GM04504 (cell line): Measurements from ENCODE around the gene GRM2.

ENCODE experiments used
- DNase-seq: peaks from one replicate; pipeline ENCODE4 v3.0.0-alpha.2; 2012; ENCODE audit warnings: low read depth

The GRM2 gene

GRCh38 chr3:51705276-51706020 lies 1.4 kb upstream of the GRM2 start:
- no peak for DNase-seq

- no peak for DNase-seq
Observed at GRCh38 chr3:51706021-51706485, 815 bp upstream of the GRM2 start.

- no peak for DNase-seq
Observed at GRCh38 chr3:51708216-51708845, 1.5 kb downstream of the GRM2 start.

- DNase-seq = no peak
Observed at GRCh38 chr3:51709004-51709420, 2.1 kb downstream of the GRM2 start.

GRCh38 chr3:51709675-51710074 lies 2.8 kb downstream of the GRM2 start:
- DNase-seq = no peak

- DNase-seq = no peak
Observed at GRCh38 chr3:51710631-51711351, 3.9 kb downstream of the GRM2 start.

- no peak for DNase-seq
Observed at GRCh38 chr3:51711352-51712037, 4.6 kb downstream of the GRM2 start.

GRCh38 chr3:51712038-51712420 lies 5.2 kb downstream of the GRM2 start:
- DNase-seq = no peak

- DNase-seq = no peak
Observed at GRCh38 chr3:51712511-51712931, 5.7 kb downstream of the GRM2 start.

- DNase-seq = no peak
Observed at GRCh38 chr3:51712963-51713362, 6.1 kb downstream of the GRM2 start.

- no peak for DNase-seq
Observed at GRCh38 chr3:51715231-51715976, 8.5 kb downstream of the GRM2 start.

- DNase-seq = no peak
Observed at GRCh38 chr3:51715977-51716294, 9.1 kb downstream of the GRM2 start.

GRCh38 chr3:51716805-51717204 lies 9.9 kb downstream of the GRM2 start:
- DNase-seq = no peak

GRCh38 chr3:51717446-51717845 lies 10.6 kb downstream of the GRM2 start:
- DNase-seq = no peak

GRCh38 chr3:51717947-51718346 lies 11.1 kb downstream of the GRM2 start:
- no peak for DNase-seq

- peak; percentile 5 for DNase-seq
Observed at GRCh38 chr3:51718547-51719409, 11.9 kb downstream of the GRM2 start.

GRCh38 chr3:51719410-51720025 lies 12.7 kb downstream of the GRM2 start:
- DNase-seq = no peak

GRCh38 chr3:51720292-51721061 lies 13.6 kb downstream of the GRM2 start:
- no peak for DNase-seq

- no peak for DNase-seq
Observed at GRCh38 chr3:51721062-51721745, 14.3 kb downstream of the GRM2 start.
